Type B pancreatic cell (in vitro differentiated cells): ENCODE measurements around the gene BIRC5. TPM values are rescaled to one million over a fixed set of nuclear protein-coding genes. Genes with fewer than 3 reads are reported as not detected.
A peak's percentile ranks its signal among the peaks of the same experiment; 100 is the strongest.

Experiments used
- DNase-seq: peaks from one replicate; pipeline ENCODE4 v3.0.0; 2021; ENCODE audit warnings: mixed read lengths; ENCODE audit not compliant: unreplicated experiment; ENCODE audit errors: extremely low spot score
- H3K27ac Mint-ChIP-seq: 2 replicates; pipeline ENCODE4 v1.8.0; 2021; ENCODE audit warnings: mild to moderate bottlenecking, mixed read lengths
- H3K27me3 Mint-ChIP-seq: 2 replicates; pipeline ENCODE4 v1.8.0; 2021; ENCODE audit warnings: mixed read lengths
- H3K36me3 Mint-ChIP-seq: 2 replicates; pipeline ENCODE4 v1.8.0; 2021; ENCODE audit warnings: mixed read lengths
- H3K4me1 Mint-ChIP-seq: one replicate; pipeline ENCODE4 v1.8.0; 2021; ENCODE audit warnings: mixed read lengths; ENCODE audit not compliant: unreplicated experiment
- H3K4me3 Mint-ChIP-seq: 2 replicates; pipeline ENCODE4 v1.8.0; 2021; ENCODE audit warnings: mild to moderate bottlenecking, mixed read lengths
- H3K9me3 Mint-ChIP-seq: 2 replicates; pipeline ENCODE4 v1.8.0; 2021; ENCODE audit warnings: mixed read lengths
- CTCF ChIP-seq: fragments of 200-600 bp; sonication (generic); conservative IDR thresholded peaks from 2 replicates; pipeline ENCODE4 v1.5.0; 2021; ENCODE audit warnings: antibody characterized with exemption, mild to moderate bottlenecking
- long read RNA-seq: library from polyadenylated mRNA; unstranded; transcript quantifications from one replicate; pipeline ENCODE4 v2.0.0, GENCODE V29; 2020
- total RNA-seq: library from RNA; stranded (reverse); gene quantifications from 2 replicates; pipeline ENCODE4 v1.2.1, GENCODE V29; 2021; ENCODE audit warnings: low replicate concordance

Gene BIRC5
- total RNA-seq = 20.0 and 63.3 TPM in 2 replicates
- long read RNA-seq, transcript BIRC5-203 (3 exons, 2,446 nt) = minor isoform, 19 of 204 reads
- long read RNA-seq, transcript BIRC5-201 (5 exons, 2,711 nt) = minor isoform, 13 of 204 reads
- long read RNA-seq, transcript BIRC5-202 (4 exons, 2,630 nt) = major isoform, 163 of 204 reads
- long read RNA-seq, partial matches to known transcripts = 4 of 204 reads
- long read RNA-seq, other reads (novel, unspliced or antisense) = 4 of 204 reads

- Mint-ChIP-seq H3K27ac (peak within 1 kb of the TSS; percentile 77), H3K4me3 (peak within 1 kb of the TSS; percentile 94), H3K36me3 (peaks cover 8% of the 10 kb centered on the region), H3K4me1 (peaks cover 5% of the 10 kb centered on the region), H3K9me3 (no peaks in the 10 kb centered on the region), H3K27me3 (no peaks in the 10 kb centered on the region)
- no peak for TF ChIP-seq CTCF
- DNase-seq = peak; percentile 94
Measured at GRCh38 chr17:78214016-78214705, at the start of gene BIRC5. TSS of gene BIRC5 (plus strand) at chr17:78214253. CDS start at chr17:78214317, 64 bp downstream.

GRCh38 chr17:78164748-78165607, 49.1 kb upstream of the BIRC5 start:
- Mint-ChIP-seq H3K4me1 (no peaks in the 10 kb centered on the region), H3K27me3 (no peaks in the 10 kb centered on the region), H3K9me3 (no peaks in the 10 kb centered on the region), H3K4me3 (no peak overlapping the region), H3K27ac (no peak overlapping the region), H3K36me3 (no peaks in the 10 kb centered on the region)
- DNase-seq = no peak
- TF ChIP-seq CTCF = no peak

GRCh38 chr17:78166416-78166815, 47.6 kb upstream of the BIRC5 start:
- no peaks in the 10 kb centered on the region for H3K9me3 Mint-ChIP-seq
- no peak overlapping the region for H3K27ac Mint-ChIP-seq
- no peak for TF ChIP-seq CTCF
- H3K36me3 Mint-ChIP-seq = no peaks in the 10 kb centered on the region
- no peaks in the 10 kb centered on the region for H3K27me3 Mint-ChIP-seq
- H3K4me1 Mint-ChIP-seq = no peaks in the 10 kb centered on the region
- no peak for DNase-seq
- H3K4me3 Mint-ChIP-seq = no peak overlapping the region

- H3K27ac Mint-ChIP-seq = peak within 1 kb of the TSS; percentile 48
- H3K27me3 Mint-ChIP-seq = no peaks in the 10 kb centered on the region
- H3K36me3 Mint-ChIP-seq = no peaks in the 10 kb centered on the region
- H3K4me3 Mint-ChIP-seq = peak within 1 kb of the TSS; percentile 81
- peak; percentile 88 for DNase-seq
- TF ChIP-seq CTCF = no peak
- H3K4me1 Mint-ChIP-seq = peaks cover 11% of the 10 kb centered on the region
- no peaks in the 10 kb centered on the region for H3K9me3 Mint-ChIP-seq
Measured at GRCh38 chr17:78168242-78168902, 45.7 kb upstream of the BIRC5 start, which contains the start of gene SYNGR2. TSS of gene SYNGR2 (plus strand) at chr17:78168581. CDS start at chr17:78168617, 36 bp downstream.
